HG02870 (cell line): ENCODE results near the gene TOX2.

Source experiments
- ATAC-seq: cut with Tn5 transposase; IDR thresholded peaks from one replicate; pipeline ENCODE4 v1.9.1; 2021; ENCODE audit warnings: mild to moderate bottlenecking, moderate library complexity; ENCODE audit not compliant: unreplicated experiment

TOX2 gene

DNA sequence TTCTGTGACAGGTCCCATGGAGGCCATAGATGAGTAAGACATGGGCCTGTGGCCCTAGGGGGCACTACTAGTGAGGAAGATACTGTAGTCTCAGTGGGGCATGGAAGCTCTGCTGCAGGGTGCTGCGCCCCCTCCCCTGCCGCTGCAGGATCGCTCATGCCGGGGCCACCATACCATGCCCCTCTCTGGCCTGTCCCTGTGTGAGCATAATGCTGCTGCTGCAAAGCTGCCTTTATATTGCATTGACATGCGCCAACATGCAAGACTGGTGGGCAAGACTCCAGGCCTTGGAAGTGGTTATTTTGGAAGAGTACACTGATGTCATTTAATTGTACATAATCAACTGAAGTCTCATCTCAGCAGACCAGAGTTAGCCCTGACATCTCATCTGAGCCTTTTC, 60.0 kb downstream of the TOX2 start:
- no peak for ATAC-seq

DNA sequence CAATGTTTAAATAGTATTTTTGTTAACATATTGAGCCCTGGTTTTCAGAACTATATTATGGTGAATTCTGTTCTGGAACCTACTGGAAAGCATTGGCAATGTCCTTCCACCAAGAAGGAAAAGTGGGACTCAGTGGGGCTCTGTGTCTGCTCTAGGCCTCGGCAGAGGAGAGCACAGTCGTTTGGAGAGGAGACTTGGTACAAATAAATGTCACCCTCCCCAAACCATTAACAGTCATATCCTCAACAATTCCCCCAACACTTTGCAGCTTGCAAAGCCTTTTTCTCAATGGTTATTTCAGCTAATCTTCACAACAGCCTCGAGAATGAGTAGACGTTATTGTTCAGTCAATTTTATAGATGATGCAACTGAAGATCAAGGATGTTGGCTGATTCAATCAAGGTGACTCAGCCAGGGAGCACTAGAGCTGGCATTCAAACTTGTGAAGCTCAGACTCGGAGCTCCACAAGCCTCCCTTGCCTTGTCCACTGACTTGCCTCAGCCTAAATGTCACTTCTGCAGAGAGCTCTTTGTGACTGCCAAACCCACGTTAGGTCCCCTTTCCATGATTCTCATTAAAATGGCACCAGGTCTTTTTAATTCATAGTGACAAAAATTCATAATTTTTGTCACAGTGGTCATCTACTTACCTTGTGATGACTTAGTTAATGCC, 60.6 kb downstream of the TOX2 start:
- no peak for ATAC-seq

DNA sequence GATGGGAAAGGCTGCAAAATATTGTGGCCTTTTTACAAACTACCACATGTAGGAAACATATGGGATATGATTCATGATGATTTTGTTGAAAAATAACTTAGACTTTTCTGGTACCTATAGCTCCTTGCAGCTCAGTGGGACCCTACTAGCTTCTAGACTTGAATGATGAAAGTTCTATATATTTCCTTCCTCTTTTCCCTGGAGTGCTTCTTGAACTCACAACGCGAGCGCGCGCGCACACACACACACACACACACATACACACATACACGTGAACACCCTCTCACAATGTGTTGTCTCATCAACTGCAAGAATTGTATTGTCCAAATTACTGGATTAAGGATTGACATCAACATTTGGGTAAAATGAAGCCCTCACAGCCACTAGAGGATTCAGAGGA, 61.9 kb downstream of the TOX2 start:
- no peak for ATAC-seq

DNA sequence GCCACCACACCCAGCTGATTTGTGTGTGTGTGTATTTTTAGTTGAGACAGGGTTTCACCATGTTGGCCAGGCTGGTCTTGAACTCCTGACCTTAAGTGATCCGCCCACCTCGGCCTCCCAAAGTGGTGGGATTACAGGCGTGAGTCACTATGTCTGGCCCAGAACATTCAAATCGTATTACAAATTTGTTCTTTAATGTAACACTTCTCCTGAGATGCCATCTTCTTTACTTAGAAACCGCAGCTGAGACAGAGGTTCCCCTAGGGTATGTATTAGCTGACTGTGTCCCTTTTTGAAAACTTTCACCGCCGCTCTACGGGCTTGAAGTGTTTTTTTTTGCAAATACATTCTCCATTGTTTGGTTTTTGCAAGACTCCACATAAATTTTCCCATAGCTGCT, 62.6 kb downstream of the TOX2 start:
- no peak for ATAC-seq

DNA sequence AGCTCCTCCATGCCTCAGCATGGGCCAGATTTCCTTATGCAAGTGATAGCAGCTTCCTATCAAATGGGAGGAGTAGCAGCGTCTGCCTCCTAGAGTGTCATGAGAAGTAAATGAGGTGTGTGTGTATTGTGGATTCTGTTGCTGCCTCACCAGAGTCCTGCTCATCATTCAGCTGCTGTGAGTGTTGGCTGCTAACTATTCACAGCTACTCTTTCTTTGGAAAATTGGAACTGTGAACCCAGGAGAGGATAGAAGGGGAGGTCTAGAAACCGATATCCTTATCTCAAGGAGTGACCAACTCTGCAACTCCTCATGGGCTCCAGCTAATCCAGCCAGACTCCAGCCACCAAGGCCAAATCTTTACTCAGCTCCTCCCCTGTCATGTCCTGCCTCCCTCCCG, 63.3 kb downstream of the TOX2 start:
- no peak for ATAC-seq

DNA sequence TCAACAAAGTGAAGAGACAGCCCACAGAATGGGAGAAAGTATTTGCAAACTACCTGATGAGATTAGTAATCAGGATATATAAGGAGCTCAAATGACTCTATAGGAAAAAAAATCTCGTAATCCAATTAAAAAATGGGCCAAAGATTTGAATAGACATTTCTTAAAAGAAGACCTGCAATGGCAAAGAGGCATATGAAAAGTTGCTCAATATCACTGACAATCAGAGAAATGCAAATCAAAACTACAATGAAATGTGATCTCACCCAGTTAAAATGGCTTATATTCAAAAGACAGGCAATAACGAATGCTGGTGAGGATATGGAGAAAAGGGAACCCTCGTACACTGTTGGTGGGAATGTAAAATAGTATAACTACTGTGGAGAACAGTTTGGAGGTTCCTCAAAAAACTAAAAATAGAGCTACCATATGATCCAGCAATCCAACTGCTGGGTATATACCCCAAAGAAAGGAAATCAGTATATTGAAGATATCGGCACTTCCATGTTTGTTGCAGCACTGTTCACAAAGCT, 65.0 kb downstream of the TOX2 start:
- ATAC-seq, result no peak

DNA sequence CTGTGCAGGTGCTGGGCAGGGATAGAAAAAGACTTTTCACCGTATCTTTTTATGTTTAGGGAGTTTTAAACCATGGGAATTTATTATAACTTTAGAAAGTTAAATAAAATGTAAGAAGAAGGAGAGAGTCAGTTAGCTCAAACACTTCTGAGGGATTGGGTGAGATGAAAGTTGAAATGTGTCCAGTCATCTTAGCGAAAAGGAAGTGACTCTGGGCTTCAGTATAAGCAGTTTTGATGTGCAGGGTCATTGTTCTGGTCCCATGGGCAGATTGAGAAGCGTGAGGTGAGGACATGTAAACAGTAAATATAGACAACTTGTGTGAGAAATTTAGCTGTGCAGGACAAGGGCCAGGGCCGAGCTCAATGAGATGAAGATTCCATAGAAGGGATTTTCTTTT, 66.9 kb downstream of the TOX2 start:
- ATAC-seq, result no peak

DNA sequence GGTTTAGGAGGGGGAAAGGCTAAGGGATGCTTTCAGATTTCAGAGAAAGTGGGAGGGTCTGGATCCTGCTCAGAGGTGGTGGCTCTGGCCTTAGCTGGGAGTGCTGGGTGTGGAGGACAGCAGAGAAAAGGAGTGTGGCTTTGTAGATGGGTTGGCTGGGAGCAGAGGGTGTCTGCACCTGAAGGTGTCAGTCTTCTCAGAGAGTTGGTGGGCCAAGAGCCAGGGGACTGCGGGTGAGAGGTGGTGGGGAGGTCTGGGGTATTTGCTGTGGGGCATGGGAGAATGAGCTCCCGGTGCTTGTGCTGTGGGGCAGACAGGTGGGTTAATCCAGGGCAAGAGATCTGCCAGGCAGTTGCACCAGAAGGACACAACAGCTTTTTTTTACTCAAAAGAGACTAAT, 67.4 kb downstream of the TOX2 start:
- ATAC-seq, result no peak

DNA sequence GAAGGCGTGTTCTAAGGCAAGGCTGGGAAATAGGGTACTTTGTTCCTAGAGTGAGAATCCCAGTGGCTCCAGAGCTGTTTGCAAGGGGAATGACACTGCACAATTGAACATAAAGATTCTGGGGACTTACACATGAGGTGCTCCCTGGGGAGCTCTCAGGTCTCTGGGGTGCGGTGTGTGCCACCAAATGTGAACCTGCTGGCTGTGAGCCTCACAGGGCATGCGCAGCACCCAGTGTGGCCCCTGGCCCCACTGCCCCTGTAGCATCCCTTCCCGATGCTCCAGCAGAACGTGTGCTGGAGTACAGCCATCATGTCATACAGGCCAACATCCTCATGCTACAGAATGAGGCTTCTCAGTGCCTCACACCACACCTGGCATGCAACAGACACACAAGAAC, 68.2 kb downstream of the TOX2 start:
- ATAC-seq, result no peak

DNA sequence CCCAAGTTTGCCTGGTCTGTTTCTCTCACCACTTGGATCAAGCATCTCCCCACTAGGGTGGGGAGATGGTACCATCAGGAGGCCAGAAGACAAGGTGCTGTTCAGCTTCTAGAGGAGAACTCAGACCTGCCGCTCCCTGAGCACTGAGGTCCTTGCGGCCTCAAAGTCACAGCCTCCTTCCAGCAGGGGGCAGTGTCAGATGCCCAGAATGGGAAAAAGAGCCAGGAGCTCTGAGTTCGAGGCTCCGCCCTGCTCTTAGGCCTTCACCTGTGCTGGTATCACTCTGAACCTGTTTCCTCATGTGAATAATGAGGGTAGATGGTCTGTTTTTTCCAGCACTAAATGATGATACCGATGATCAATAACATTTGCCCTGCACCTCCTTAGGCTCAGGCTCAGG, 68.7 kb downstream of the TOX2 start:
- no peak for ATAC-seq

DNA sequence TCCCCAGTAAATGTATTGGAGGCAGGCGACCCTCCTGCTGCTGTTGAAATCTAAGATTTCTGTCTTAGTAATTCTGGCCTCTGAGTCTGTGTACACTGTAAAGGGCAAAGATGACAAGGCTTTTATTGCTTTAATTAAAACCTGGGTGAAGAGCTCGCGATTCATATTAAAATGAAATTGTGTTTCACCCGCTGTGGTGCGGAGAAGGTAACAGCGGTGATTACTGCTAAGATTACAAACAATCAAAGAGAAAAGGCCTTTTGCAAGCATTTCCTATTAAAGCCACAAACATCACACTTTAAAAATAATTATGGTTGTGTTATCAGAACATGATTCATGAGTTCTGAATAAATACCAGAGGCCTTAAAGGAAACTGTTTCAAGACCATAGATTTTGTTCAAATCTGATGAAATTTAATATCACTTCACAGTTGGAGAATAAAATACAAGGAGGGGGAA, 69.3 kb downstream of the TOX2 start:
- ATAC-seq, result no peak

DNA sequence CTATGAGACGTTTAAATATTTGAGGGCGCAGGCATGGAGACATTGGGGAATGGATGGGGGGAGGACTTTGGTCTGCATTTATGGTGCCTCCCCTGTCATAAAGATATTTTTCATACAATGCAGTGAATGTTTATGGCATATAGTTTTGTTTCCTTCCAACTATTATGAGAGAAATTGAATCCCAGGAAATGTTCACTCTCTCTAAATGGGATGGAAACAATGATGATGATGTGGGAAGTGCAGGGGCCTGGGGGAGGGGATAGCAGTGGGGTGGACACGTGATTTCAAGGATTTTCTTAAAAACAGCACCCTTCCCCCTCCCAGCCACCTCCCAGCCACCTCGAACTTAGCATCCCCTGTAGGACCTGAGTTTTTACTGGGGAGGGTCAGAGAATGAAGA, 69.9 kb downstream of the TOX2 start:
- no peak for ATAC-seq

DNA sequence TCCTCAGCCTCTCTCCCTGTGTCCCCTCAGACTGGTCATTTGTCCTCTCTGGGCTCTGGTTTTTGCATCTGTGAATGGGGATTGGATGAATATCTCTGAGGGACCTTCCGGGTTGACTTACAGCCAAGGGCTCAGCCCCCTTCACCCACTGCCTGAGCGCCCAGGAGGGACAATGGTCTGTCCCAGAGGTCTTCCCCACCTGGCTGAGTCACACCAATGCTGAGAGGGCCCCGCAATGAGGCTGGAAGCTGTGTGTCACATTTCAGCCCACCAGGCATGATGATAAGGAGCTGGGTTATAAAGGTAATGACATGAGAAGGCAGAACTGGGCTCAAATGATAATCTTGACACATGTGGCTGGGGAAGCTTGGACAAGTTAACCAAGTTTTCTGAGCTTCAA, 70.5 kb downstream of the TOX2 start:
- ATAC-seq, result no peak

DNA sequence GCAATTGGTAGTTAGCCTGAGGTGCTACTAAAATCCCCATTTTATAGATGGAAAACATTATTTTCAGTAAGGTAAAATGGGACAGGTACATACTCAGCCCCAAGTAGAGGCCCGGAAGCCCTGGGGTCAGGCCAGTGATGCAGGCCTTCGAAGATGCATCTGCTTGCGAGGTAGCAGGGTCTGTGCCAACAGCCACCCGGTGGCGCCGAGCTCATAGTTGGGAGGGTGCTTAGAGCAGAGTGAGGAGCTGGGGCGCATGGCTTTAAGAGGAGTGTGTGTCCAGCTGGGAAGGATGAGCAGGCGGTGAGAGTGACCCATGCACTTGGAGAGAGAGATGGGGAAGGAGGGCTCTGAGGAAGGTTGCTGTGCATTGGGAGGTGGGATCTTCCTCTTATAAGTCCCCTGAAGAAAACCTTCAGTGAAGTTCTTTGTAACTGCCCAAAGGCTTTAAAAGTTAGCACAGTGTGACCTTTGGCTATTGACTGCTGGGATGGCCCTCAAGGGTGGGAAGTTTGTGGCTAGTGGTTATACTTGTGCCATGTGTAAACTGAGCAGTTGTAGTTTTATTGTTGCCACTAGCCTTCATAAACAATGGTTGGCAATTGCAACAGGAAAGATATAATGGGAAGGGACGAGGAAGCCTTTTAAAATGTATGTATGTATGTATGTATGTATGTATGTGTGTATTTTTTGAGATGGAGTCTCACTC, 71.1 kb downstream of the TOX2 start:
- ATAC-seq, result no peak

DNA sequence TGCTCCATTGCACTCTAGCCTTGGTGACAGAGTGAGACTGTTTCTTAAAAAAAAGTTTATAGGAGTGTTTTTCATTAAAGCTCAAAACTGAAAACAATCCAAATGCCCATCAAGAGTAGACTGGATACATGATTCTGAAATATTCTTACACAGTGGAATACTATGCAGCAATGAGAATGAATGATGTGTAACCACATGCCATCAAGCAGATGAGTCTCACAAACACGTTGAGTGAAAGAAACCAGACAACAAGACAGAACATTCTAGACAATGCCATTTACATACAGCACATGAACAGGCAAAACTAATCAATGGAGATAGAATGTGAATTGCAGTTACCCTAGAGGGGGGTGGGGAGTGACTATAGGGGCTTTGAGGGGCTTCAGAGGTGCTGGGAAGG, 72.4 kb downstream of the TOX2 start:
- ATAC-seq, result no peak

DNA sequence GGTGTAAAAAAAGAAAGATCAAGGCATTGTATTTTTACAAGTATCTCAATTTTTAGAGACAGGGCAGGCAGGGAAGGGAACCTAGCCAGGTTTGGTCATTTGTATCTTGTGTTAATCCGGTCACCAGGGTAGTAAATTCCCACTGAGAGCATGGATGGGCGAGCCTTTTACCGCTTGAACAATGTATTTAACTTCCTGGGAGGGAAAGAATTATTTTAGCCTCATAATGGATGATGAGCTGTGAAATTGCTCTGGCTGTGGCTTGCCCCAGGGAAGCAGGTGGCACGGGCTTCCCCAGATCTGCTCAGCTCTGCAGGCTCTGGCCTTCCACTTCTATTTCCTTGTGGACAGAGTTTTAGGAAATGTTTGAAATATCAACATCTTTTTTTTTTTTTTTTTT, 72.9 kb downstream of the TOX2 start:
- ATAC-seq, result no peak

DNA sequence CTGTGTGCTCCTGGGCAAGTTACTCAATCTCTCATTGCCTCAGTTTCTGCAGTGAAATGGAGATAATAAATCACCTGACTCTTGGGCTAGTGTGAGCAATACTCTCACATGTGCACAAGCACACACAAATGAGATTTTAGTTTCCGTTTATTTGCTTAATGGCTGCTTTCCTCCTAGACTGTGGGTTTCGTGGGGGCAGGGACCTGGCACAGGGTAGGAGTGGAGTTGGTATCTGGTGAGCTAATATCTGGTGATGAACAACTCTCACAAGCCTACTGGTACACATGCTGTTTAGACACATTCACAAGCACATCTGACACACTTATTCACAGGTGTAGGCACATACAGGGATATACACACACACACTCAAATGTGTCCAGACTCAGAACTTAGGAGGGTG, 73.8 kb downstream of the TOX2 start:
- no peak for ATAC-seq

DNA sequence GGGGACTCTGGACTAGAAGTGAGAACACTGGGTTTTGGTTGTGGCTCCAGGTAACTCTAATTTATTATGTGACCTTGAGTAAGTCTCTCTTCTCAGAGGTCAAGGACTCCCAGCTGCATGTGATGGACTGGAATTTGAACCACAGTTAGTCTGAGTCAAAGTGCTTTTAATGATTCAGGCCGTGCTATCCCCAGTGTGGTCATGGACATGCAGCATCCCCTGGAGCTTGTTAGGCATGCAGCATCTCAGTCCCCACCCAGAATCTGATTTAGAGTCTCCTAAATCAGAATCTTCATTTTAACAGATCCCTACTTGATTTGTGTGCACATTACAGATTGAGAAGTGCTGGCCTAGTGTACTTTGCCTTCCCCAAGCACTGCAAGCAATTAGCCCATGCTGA, 74.2 kb downstream of the TOX2 start:
- ATAC-seq, result no peak

DNA sequence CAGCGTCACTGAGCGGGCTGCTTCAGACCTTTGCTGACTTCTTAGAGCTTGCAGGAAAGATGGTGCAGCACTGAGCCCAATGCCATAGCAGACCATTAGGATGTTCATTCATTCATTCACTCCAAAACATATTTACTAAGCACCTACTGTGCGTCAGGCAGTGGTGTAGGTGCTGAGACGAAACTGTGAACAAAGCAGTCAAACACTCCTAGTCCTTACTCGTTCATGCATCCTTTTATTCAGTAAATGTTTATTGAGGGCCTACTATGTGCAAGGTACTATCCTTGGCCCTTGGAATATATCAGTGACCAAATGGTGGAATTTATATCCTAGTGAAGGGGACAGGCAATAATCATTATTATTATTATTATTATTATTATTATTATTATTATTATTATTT, 76.6 kb downstream of the TOX2 start:
- no peak for ATAC-seq

DNA sequence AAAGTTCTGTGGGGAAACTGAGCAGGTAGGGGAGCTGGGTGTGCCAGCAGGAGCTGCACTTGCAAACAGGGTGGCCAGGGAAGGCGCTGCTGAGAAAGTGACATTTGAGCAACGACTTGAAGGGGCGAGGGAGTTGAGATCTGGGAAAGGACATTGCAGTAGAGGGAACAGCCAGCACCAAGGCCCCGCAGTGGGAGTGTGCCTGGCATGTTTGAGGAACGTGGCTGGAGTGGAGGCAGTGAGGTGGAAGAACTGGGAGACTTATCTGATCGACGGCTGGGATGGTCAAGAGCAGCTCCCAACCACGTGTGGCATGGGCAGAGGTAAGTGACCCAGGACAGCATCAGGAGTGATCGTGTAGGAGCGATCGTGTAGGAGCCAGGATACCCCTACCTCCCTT, 77.3 kb downstream of the TOX2 start:
- no peak for ATAC-seq

DNA sequence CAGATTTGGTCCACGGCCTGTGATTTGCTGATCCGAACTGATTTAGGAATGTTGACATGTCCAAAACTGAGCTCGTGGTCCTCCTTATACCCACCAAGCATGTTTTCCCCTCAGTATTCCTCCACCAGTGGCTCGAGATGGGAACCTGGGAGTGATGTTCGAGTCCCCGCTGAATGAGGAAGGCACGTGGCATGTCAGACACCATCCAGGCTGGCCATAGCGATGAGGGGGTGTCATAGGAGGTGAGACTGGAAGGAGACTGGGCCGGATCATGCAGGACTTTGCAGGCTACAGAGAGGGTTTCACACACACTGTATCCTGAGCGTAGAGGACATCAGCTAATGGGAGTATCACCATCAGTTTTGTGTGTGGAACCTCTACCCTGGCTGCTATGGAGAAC, 78.2 kb downstream of the TOX2 start:
- no peak for ATAC-seq

DNA sequence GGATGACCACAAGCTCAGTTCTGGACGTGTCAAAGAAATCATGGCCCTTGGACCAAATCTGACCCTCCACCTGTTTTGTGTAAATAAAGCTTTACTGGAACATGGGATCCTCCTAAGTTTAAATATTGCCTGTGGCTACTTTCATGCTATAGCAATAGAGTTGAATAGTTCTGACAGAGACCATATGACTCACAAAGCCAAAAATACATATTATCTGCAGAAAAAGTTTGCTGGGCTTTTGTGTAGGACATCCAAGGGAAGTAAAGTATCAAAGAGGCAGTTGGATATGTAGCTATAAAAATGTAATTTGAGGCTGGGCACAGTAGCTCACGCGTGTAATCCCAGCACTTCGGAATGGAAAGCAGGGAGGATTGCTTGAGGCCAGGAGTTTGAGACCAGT, 78.9 kb downstream of the TOX2 start:
- ATAC-seq, result no peak
